Osteocyte (in vitro differentiated cells): ENCODE results near the gene ITPRIPL2. TPM values are rescaled to one million over a fixed set of nuclear protein-coding genes. Genes with fewer than 3 reads are reported as not detected.
A peak's percentile ranks its signal among the peaks of the same experiment; 100 is the strongest.

Source experiments
- DNase-seq: peaks from one replicate; pipeline ENCODE4 v3.0.0; 2021; ENCODE audit warnings: mixed read lengths; ENCODE audit not compliant: unreplicated experiment; ENCODE audit errors: extremely low spot score
- H3K27ac Mint-ChIP-seq: one replicate; pipeline ENCODE4 v1.8.0; 2021; ENCODE audit warnings: mild to moderate bottlenecking, mixed read lengths; ENCODE audit not compliant: unreplicated experiment
- H3K27me3 Mint-ChIP-seq: one replicate; pipeline ENCODE4 v1.8.0; 2021; ENCODE audit warnings: mixed read lengths; ENCODE audit not compliant: unreplicated experiment
- H3K36me3 Mint-ChIP-seq: one replicate; pipeline ENCODE4 v1.8.0; 2021; ENCODE audit warnings: mixed read lengths; ENCODE audit not compliant: unreplicated experiment
- H3K4me1 Mint-ChIP-seq: one replicate; pipeline ENCODE4 v1.8.0; 2021; ENCODE audit warnings: mixed read lengths; ENCODE audit not compliant: unreplicated experiment
- H3K4me3 Mint-ChIP-seq: one replicate; pipeline ENCODE4 v1.8.0; 2021; ENCODE audit warnings: mild to moderate bottlenecking, moderate library complexity, mixed read lengths; ENCODE audit not compliant: unreplicated experiment
- H3K9me3 Mint-ChIP-seq: one replicate; pipeline ENCODE4 v1.8.0; 2021; ENCODE audit warnings: mixed read lengths; ENCODE audit not compliant: unreplicated experiment
- total RNA-seq: library from RNA; stranded (reverse); gene quantifications from 2 replicates; pipeline ENCODE4 v1.2.1, GENCODE V29; 2021
- TF ChIP-seq, protein P1 (sequence below): fragments of 200-600 bp; sonication (generic); IDR thresholded peaks from 2 replicates; pipeline ENCODE4 v1.5.0; 2021; ENCODE audit warnings: antibody characterized with exemption, mild to moderate bottlenecking, moderate library complexity

Gene ITPRIPL2
- total RNA-seq, 1 donor from 2014 or later, result 56.1 TPM

DNA sequence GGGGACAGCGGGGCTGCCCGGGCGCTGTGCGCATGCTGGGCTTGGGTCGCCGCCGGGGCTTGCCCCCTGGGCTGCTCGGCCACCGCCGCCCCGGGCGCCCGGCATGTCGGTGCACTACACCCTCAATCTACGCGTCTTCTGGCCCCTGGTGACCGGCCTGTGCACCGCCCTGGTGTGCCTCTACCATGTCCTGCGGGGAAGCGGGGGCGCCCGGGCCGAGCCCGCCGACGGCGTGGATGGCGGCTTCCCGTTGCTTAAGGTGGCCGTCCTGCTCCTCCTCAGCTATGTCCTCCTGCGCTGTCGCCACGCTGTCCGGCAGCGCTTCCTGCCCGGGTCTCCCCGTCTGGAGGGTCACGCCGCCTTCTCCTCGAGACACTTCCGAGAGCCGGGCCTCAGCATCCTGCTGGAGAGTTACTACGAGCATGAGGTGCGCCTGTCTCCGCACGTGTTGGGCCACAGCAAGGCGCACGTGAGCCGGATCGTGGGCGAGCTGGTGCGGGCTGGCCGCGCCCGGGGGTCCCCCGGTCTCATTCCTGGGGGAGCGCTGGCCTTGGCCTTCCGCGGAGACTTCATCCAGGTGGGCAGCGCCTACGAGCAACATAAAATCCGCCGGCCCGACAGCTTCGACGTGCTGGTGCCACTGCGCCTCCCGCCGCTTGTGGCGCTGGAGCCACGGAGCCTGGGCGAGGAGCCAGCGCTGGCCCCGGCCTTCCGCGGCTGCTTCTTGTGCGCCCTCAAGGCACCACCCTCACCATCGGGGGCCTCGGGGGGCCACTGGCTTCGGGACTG lies 789 bp downstream of the ITPRIPL2 start:
- peak overlapping the region; percentile 84 for H3K4me3 Mint-ChIP-seq
- peaks cover 4% of the 10 kb centered on the region for H3K36me3 Mint-ChIP-seq
- TF ChIP-seq, protein P1, sequence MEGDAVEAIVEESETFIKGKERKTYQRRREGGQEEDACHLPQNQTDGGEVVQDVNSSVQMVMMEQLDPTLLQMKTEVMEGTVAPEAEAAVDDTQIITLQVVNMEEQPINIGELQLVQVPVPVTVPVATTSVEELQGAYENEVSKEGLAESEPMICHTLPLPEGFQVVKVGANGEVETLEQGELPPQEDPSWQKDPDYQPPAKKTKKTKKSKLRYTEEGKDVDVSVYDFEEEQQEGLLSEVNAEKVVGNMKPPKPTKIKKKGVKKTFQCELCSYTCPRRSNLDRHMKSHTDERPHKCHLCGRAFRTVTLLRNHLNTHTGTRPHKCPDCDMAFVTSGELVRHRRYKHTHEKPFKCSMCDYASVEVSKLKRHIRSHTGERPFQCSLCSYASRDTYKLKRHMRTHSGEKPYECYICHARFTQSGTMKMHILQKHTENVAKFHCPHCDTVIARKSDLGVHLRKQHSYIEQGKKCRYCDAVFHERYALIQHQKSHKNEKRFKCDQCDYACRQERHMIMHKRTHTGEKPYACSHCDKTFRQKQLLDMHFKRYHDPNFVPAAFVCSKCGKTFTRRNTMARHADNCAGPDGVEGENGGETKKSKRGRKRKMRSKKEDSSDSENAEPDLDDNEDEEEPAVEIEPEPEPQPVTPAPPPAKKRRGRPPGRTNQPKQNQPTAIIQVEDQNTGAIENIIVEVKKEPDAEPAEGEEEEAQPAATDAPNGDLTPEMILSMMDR, result no peak
- no peaks in the 10 kb centered on the region for H3K27me3 Mint-ChIP-seq
- no peaks in the 10 kb centered on the region for H3K9me3 Mint-ChIP-seq
- peaks cover 54% of the 10 kb centered on the region for H3K4me1 Mint-ChIP-seq
- H3K27ac Mint-ChIP-seq, result peak overlapping the region; percentile 82
- DNase-seq, result peak; percentile 85

DNA sequence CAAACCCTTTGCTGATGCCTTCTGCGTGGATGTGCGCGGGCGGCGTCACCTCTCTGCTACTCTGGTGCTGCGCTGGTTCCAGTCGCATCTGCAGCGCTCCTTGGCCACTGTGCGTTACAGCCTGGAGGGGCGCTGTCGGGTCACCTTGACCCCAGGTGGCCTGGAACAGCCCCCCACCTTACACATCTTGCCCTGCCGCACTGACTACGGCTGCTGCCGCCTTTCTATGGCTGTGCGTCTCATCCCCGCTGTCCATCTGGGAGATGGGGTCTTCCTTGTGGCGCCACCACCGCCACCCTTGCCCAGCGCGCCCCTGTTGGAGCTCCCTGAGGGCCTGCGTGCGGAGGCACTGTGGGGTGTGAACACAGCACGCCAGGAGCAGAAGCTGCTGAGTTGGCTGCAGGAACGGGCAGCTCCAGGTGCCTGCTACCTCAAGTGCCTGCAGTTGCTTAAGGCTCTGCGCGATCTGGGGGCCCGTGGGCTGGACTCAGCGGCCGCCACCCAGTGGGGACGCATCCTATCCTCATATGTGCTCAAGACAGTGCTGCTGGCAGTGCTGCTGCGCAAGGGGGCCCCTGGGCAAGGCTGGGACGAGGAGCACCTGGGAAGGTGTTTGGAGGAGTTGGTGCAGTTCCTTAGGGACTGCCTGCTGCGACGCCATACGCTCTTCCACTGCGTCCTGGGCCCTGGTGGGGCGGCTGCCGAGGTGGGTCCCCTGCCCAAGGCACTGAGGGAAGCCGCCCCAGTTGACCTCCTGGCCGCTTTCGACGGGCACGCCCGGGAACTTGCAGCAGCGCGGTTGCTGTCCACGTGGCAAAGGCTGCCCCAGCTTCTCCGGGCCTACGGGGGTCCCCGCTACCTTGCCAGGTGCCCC lies 1.6 kb downstream of the ITPRIPL2 start:
- Mint-ChIP-seq H3K9me3 (no peaks in the 10 kb centered on the region), H3K4me3 (peak overlapping the region; percentile 84), H3K4me1 (peaks cover 61% of the 10 kb centered on the region), H3K36me3 (peaks cover 4% of the 10 kb centered on the region), H3K27me3 (no peaks in the 10 kb centered on the region), H3K27ac (peak overlapping the region; percentile 38)
- TF ChIP-seq, protein P1, result no peak
- no peak for DNase-seq

DNA sequence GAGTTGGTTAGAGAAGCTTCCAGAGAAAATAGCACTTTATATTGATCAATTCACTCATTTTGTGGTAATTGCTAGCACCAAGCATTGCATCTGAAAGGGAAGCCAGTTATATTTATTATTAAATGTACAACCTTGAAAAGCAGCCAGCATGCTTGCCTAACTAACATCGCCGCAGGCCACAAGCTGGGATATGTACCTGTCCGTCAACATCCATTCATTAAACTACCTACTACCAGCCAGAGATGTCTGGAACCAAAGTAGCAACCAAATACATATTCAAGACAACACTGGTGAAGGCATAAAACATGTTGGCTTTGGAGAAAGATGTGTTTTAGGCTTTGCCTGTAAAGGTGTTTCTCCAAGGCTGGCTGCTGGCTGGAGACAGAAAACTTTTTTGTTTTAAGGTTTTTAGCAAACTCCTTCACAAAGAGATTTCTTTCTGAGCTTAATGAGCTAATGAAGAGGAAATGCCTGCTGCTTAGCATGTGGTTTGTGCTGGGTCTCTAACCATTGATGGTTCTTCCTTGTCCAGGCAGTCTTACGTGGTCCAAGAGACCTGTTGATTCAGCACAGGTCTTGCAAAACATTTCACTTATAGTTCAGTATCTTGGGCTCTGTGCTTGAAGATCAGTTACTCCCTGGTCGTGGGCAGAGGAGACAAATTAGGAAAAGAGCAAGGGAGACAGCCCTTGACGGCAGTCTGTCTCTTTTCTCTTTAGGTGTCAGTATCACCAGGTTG lies 3.1 kb downstream of the ITPRIPL2 start:
- Mint-ChIP-seq H3K4me1 (peaks cover 72% of the 10 kb centered on the region), H3K36me3 (peaks cover 7% of the 10 kb centered on the region), H3K4me3 (peak overlapping the region; percentile 45), H3K27ac (peak overlapping the region; percentile 99), H3K9me3 (no peaks in the 10 kb centered on the region), H3K27me3 (no peaks in the 10 kb centered on the region)
- TF ChIP-seq, protein P1, result no peak
- no peak for DNase-seq

DNA sequence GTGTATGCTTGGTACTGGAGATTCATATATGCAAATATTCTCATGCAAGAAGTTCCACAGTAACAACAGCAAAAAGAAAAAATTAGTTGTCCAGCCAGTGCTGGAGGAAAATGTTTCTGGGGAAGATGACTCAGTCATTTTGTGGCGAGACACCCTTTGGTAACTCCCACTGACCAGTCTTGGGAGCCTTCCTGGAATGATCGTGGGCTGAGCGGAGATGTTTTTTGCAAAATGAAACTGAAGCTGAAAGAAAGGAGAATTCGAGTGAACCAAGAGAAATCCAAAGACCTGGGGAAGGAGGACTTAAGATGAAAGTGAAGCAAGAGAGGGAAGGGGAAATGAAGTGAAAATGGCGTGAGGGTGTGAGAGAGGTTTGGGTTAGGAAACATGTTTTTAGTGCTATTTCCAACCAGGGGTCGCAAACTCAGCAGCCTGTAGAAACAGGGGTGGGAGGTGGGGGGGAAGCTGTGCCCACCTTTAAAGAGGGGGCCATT lies 5.2 kb downstream of the ITPRIPL2 start:
- H3K27ac Mint-ChIP-seq, result peak overlapping the region; percentile 99
- DNase-seq, result no peak
- peaks cover 60% of the 10 kb centered on the region for H3K4me1 Mint-ChIP-seq
- peaks cover 15% of the 10 kb centered on the region for H3K36me3 Mint-ChIP-seq
- no peaks in the 10 kb centered on the region for H3K9me3 Mint-ChIP-seq
- H3K4me3 Mint-ChIP-seq, result peak overlapping the region; percentile 85
- no peaks in the 10 kb centered on the region for H3K27me3 Mint-ChIP-seq
- TF ChIP-seq, protein P1, result no peak
